Activated CD8-positive, alpha-beta T cell treated with anti-CD3 and anti-CD28 coated beads for 36 hours (primary cell): Measurements from ENCODE around the gene PREX1. TPM values are rescaled to one million over a fixed set of nuclear protein-coding genes. Genes with fewer than 3 reads are reported as not detected.
A peak's percentile ranks its signal among the peaks of the same experiment; 100 is the strongest.

Source experiments
- ATAC-seq: fragments of 200-7000 bp; cut with Tn5 transposase; one replicate; pipeline ENCODE4 v1.10.0; 2021; ENCODE audit warnings: mild to moderate bottlenecking, moderate library complexity
- CTCF ChIA-PET: fragments of 350-600 bp; sonication (Branson Sonifier 250); formaldehyde crosslinking; loops from one replicate; lab custom pipeline; 2021; ENCODE audit warnings: antibody characterized with exemption; lab: Charles Lee
- POLR2A ChIA-PET: fragments of 350-600 bp; sonication (Branson Sonifier 250); formaldehyde crosslinking; loops from one replicate; lab custom pipeline; 2021; ENCODE audit warnings: antibody characterized with exemption; lab: Charles Lee
- DNase-seq: peaks from one replicate; pipeline ENCODE4 v3.0.0-alpha.2; 2020
- H3K27ac Mint-ChIP-seq: one replicate; pipeline ENCODE4 v1.8.0; 2021; ENCODE audit warnings: mild to moderate bottlenecking, mixed read lengths
- H3K27me3 Mint-ChIP-seq: one replicate; pipeline ENCODE4 v1.8.0; 2021; ENCODE audit warnings: mixed read lengths
- H3K36me3 Mint-ChIP-seq: one replicate; pipeline ENCODE4 v1.8.0; 2021; ENCODE audit warnings: low read depth, mixed read lengths
- H3K4me1 Mint-ChIP-seq: one replicate; pipeline ENCODE4 v1.8.0; 2021; ENCODE audit warnings: low read depth, mixed read lengths
- H3K4me3 Mint-ChIP-seq: one replicate; pipeline ENCODE4 v1.8.0; 2021; ENCODE audit warnings: mild to moderate bottlenecking, moderate library complexity, mixed read lengths
- H3K9me3 Mint-ChIP-seq: one replicate; pipeline ENCODE4 v1.8.0; 2021; ENCODE audit warnings: mixed read lengths
- CTCF ChIP-seq: fragments of 200-600 bp; IDR thresholded peaks from one replicate; pipeline ENCODE4 v1.8.0; 2022; ENCODE audit warnings: antibody characterized with exemption, mild to moderate bottlenecking
- intact Hi-C: fragments of 100-400 bp; cut with micrococcal nuclease; formaldehyde crosslinking; loops from one replicate; pipeline ENCODE4 v1.10.0; 2022
- total RNA-seq, 2 experiments: library from RNA; stranded (reverse); gene quantifications; one replicate each; pipeline ENCODE4 v1.2.3, GENCODE V29; 2021

The PREX1 gene
- total RNA-seq, 2 experiments from 2014 or later, result 79.7 to 80.5 TPM

GRCh38 chr20:48631114-48632016 lies 196.4 kb downstream of the PREX1 start:
- H3K36me3 Mint-ChIP-seq, result peaks cover 34% of the 10 kb centered on the region
- intact Hi-C loops, result no loop called here
- no peak overlapping the region for H3K27ac Mint-ChIP-seq
- peaks cover 10% of the 10 kb centered on the region for H3K4me1 Mint-ChIP-seq
- DNase-seq (no peak), ATAC-seq (no peak)
- no peak overlapping the region for H3K4me3 Mint-ChIP-seq
- ChIA-PET POLR2A (interaction anchor here (0.9 kb wide), 1 partner anchor 11 kb away, joined by 3 read pairs; no protein-coding TSS in a partner anchor), CTCF (interaction anchor here (1.5 kb wide), 3 partner anchors 11 to 274 kb away, joined by 4 to 6 read pairs (median 5); no protein-coding TSS in a partner anchor)
- no peaks in the 10 kb centered on the region for H3K9me3 Mint-ChIP-seq
- H3K27me3 Mint-ChIP-seq, result no peaks in the 10 kb centered on the region
- TF ChIP-seq CTCF, result no peak

- no peak overlapping the region for H3K4me3 Mint-ChIP-seq
- TF ChIP-seq CTCF, result no peak
- POLR2A ChIA-PET, result interaction anchor here (0.8 kb wide), 1 partner anchor 12 kb away, joined by 3 read pairs; no protein-coding TSS in a partner anchor
- H3K27me3 Mint-ChIP-seq, result no peaks in the 10 kb centered on the region
- ATAC-seq (no peak), DNase-seq (no peak)
- H3K27ac Mint-ChIP-seq, result no peak overlapping the region
- CTCF ChIA-PET, result interaction anchor here (1.5 to 2.1 kb wide), 2 partner anchors 10 to 27 kb away, joined by 5 to 13 read pairs; no protein-coding TSS in a partner anchor
- no peaks in the 10 kb centered on the region for H3K9me3 Mint-ChIP-seq
- H3K4me1 Mint-ChIP-seq, result peaks cover 10% of the 10 kb centered on the region
- H3K36me3 Mint-ChIP-seq, result peaks cover 31% of the 10 kb centered on the region
- intact Hi-C loops, result no loop called here
Measured at GRCh38 chr20:48630342-48631075, 197.3 kb downstream of the PREX1 start.

- Mint-ChIP-seq H3K36me3 (peaks cover 29% of the 10 kb centered on the region), H3K27ac (peak overlapping the region; percentile 42)
Measured at GRCh38 chr20:48629960-48630315, 197.9 kb downstream of the PREX1 start.

More at GRCh38 chr20:48629960-48630315, 197.9 kb downstream of the PREX1 start:
- no peak for TF ChIP-seq CTCF
- no peaks in the 10 kb centered on the region for H3K27me3 Mint-ChIP-seq
- H3K9me3 Mint-ChIP-seq, result no peaks in the 10 kb centered on the region
- DNase-seq (no peak), ATAC-seq (no peak)
- POLR2A ChIA-PET, result interaction anchor here (0.6 to 0.8 kb wide), 2 partner anchors 12 to 44 kb away, joined by 3 read pairs; no protein-coding TSS in a partner anchor
- CTCF ChIA-PET, result interaction anchor here (1.1 to 2.1 kb wide), 3 partner anchors 10 to 275 kb away, joined by 3 to 13 read pairs (median 5); no protein-coding TSS in a partner anchor
- no peak overlapping the region for H3K4me3 Mint-ChIP-seq
- H3K4me1 Mint-ChIP-seq, result peaks cover 10% of the 10 kb centered on the region
- intact Hi-C loops, result no loop called here
